Peyer's patch (tissue), 4 donors: ENCODE measurements around the gene CAMKK1. TPM values are rescaled to one million over a fixed set of nuclear protein-coding genes. Genes with fewer than 3 reads are reported as not detected.

ENCODE experiments used
- DNase-seq, 3 donors: peaks; one replicate each; pipeline ENCODE4 v3.0.0-alpha.2; 2017 to 2019
- H3K27ac ChIP-seq, 4 donors: fragments of 200-600 bp; sonication (generic); one replicate each; pipeline ENCODE4 v1.5.1; 2016 to 2019
- H3K27me3 ChIP-seq, 2 donors: fragments of 200-600 bp; sonication (generic); one replicate each; pipeline ENCODE4 v1.5.1; 2019
- H3K36me3 ChIP-seq, 3 donors: fragments of 200-600 bp; sonication (generic); one replicate each; pipeline ENCODE4 v1.5.1; 2016 to 2019
- H3K4me1 ChIP-seq, 4 donors: fragments of 200-600 bp; sonication (generic); one replicate each; pipeline ENCODE4 v1.5.1; 2016 to 2019
- H3K4me3 ChIP-seq, 4 donors: fragments of 200-600 bp; sonication (generic); 1 replicate in 3 of 4; 2 replicates in 1 of 4; pipeline ENCODE4 v1.5.1; 2016 to 2019; ENCODE audit warnings: mild to moderate bottlenecking in 1 of 4
- H3K9me3 ChIP-seq, 4 donors: fragments of 200-600 bp; sonication (generic); one replicate each; pipeline ENCODE4 v1.5.1; 2016 to 2019; ENCODE audit warnings: mild to moderate bottlenecking in 1 of 4
- POLR2A ChIP-seq, 2 donors: fragments of 450-650 bp; IDR thresholded peaks; one replicate each; pipeline ENCODE4 v1.5.1; 2017; ENCODE audit warnings: antibody characterized with exemption in 2 of 2, mild to moderate bottlenecking in 2 of 2, moderate library complexity in 2 of 2
- total RNA-seq, 4 donors: library from RNA; depleted of rRNA; stranded (reverse); fragments of >200 nt; gene quantifications; one replicate each; pipeline ENCODE4 v1.1.0, GENCODE V29; 2016
- TF ChIP-seq, protein P1 (sequence below), 6 experiments: fragments of 450-650 bp in 4 of 6; fragments of 200-600 bp in 2 of 6; sonication (generic) in 1 of 6; IDR thresholded peaks; one replicate each; pipeline ENCODE4 v1.5.1; 2017 to 2019; ENCODE audit warnings: antibody characterized with exemption in 6 of 6, mild to moderate bottlenecking in 3 of 6, moderate library complexity in 1 of 6

The CAMKK1 gene
- total RNA-seq, 4 donors from 2014 or later = 2.5 to 13.2 (median 4.6) TPM

DNA sequence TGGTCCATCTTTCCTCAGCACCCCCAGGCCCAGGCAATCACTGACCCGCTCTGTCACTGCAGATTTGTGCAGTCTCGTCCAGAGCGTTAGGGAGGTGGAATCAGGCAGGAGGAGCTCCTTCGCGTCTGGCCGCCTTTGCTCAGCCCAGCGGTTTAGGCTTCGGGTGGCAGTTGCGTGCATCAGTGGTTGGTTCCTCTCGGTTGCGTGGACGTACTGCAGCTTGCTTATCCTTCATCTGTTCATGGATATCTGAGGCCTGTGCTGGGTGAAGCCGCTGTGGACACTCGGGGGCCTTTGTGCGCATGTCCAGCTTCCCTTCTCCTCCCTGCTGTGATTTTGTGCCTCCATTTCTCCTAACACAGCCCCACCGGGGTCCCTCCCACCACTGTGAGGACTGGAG is 28.2 kb upstream of the CAMKK1 start:
- TF ChIP-seq, protein P1, sequence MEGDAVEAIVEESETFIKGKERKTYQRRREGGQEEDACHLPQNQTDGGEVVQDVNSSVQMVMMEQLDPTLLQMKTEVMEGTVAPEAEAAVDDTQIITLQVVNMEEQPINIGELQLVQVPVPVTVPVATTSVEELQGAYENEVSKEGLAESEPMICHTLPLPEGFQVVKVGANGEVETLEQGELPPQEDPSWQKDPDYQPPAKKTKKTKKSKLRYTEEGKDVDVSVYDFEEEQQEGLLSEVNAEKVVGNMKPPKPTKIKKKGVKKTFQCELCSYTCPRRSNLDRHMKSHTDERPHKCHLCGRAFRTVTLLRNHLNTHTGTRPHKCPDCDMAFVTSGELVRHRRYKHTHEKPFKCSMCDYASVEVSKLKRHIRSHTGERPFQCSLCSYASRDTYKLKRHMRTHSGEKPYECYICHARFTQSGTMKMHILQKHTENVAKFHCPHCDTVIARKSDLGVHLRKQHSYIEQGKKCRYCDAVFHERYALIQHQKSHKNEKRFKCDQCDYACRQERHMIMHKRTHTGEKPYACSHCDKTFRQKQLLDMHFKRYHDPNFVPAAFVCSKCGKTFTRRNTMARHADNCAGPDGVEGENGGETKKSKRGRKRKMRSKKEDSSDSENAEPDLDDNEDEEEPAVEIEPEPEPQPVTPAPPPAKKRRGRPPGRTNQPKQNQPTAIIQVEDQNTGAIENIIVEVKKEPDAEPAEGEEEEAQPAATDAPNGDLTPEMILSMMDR (IDR thresholded peaks at IDR 0.05) = no peak
- no peak for TF ChIP-seq POLR2A (IDR thresholded peaks at IDR 0.05)
- Histone ChIP-seq H3K27ac (peak overlapping the region in 2 of 4 donors; percentile 43 to 46), H3K4me1 (peaks cover 0 to 26% (median 14%) of the 10 kb centered on the region in 4 donors)

DNA sequence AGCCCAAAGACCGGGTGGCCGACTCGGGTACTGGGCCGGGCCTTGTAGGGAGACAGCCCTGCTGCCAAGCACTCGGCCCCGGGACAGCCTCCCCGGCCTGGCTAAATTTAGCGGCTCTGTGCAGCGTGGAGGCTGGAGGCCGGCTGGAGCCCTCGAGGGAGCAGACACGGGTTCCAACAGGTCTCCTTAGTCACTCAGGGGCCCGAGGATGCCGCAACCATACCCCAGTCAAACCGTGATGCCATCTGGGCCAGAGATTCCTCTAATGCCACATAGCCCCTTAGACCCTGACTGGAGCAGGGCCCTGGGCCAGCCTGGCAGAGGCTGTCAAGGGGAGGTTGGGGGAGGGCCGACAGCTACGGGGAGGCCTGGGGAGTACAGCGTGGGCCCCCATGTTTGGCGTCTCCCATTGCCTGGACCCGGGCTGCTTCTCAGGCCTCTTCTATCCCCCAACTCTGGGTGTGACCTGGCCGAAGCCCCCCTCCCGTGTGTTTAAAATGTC is 26.3 kb upstream of the CAMKK1 start:
- no peak for DNase-seq
- no peaks in the 10 kb centered on the region for H3K9me3 ChIP-seq
- H3K27me3 ChIP-seq = no peaks in the 10 kb centered on the region
- H3K36me3 ChIP-seq = no peaks in the 10 kb centered on the region
- H3K4me1 ChIP-seq = peaks cover 0 to 30% (median 19%) of the 10 kb centered on the region in 4 donors
- no peak for TF ChIP-seq POLR2A (IDR thresholded peaks at IDR 0.05)
- TF ChIP-seq, protein P1 (IDR thresholded peaks at IDR 0.05) = no peak
- peak overlapping the region in 3 of 4 donors; percentile 11 to 78 (median 75) for H3K27ac ChIP-seq
- H3K4me3 ChIP-seq = no peak overlapping the region

More for the DNA sequence above, 28.2 kb upstream of the CAMKK1 start:
- Histone ChIP-seq H3K4me3 (no peak overlapping the region), H3K36me3 (no peaks in the 10 kb centered on the region), H3K27me3 (no peaks in the 10 kb centered on the region), H3K9me3 (no peaks in the 10 kb centered on the region)
- DNase-seq = no peak

DNA sequence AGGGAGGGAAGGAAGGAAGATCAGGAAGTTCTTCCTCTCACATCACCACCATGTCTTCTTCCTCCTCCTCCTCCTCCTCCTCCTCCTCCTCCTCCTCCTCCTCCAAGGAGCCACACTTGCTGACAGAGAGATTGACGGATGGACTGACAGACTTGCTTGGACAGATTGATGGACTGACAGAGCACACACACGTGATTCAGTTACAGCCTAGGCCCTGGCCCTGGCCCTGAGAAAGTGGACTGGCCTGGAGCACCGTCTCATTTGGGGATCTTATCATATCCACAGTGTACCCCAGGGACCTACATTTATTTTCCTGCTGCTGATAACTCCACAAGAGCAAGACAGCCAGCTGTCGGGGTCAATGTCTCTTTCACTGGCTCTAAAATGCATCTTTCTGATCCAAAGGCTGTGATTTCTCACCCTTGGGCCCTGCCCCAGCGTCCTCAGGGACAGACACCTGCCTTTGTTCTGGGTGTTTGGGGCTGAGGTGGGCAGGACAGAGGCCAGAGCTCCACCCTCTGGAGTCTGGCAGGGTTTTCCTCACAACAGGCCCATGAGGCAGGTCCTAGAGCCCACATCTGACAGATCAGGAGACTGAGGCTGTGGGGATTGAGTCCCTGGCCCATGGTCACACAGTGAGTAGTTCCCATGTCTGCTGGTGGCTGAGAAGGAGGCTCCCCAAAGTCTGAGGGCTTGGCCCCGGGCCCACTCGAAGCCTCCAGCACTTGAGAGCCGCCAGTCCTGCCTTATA is 25.7 kb upstream of the CAMKK1 start:
- Histone ChIP-seq H3K4me3 (no peak overlapping the region), H3K27ac (peak overlapping the region in 3 of 4 donors; percentile 11 to 78 (median 75)), H3K4me1 (peaks cover 0 to 36% (median 19%) of the 10 kb centered on the region in 4 donors), H3K27me3 (no peaks in the 10 kb centered on the region), H3K36me3 (no peaks in the 10 kb centered on the region), H3K9me3 (no peaks in the 10 kb centered on the region)
- TF ChIP-seq, protein P1 (IDR thresholded peaks at IDR 0.05) = no peak
- TF ChIP-seq POLR2A (IDR thresholded peaks at IDR 0.05) = no peak
- DNase-seq = no peak

DNA sequence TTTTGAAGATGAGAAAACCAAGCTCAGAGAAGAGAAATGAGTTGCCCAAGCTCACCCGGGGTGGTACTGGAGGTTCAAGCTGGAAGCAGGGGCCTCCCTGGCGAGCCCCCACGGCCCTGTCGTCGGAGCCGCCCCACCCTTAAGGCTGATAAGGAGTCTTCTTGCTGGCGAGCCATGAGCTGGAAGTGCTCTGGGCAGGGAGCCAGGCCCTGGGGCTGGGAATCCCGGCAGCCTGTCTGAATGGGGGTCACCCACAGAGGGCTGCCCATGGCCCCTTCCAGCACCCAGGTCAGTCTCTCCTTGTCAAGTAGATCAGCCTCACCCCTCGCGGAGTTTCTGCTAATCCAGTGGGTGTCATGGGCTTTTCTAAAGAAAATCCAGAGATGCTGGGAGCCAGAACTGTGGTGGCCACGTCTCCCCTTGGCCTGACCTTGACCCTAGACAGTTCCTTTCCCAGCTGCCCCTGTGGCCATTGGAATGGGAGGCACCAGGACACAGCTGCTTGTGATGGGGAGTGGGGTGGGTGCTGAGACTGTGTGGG is 24.6 kb upstream of the CAMKK1 start:
- Histone ChIP-seq H3K27me3 (no peaks in the 10 kb centered on the region), H3K36me3 (no peaks in the 10 kb centered on the region), H3K9me3 (no peaks in the 10 kb centered on the region), H3K4me3 (no peak overlapping the region), H3K4me1 (peaks cover 0 to 37% (median 19%) of the 10 kb centered on the region in 4 donors), H3K27ac (peak overlapping the region; percentile 74 to 85 (median 80))
- TF ChIP-seq, protein P1 (IDR thresholded peaks at IDR 0.05) = no peak
- TF ChIP-seq POLR2A (IDR thresholded peaks at IDR 0.05) = no peak
- DNase-seq = peak in 2 of 3 donors; percentile 70 to 79

DNA sequence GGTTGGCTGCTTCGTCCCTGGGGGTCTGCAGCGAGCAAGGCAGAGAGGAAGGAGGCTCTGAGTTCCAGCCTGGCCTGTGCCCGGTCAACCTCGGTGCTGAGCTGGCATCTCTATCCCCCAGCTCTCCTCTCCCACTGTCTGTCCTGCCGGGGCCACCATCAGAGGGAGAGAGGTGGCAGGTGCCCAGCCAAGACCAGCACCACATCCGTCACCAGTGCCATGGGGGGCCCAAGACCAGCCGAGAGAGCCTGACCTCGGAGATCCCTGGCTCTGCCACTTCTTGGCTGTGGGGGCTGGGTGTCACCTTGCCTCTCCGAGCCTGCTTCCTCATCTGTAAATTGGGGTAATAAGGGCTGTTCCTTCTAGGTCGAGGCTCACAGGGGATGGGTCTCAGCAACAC is 24.0 kb upstream of the CAMKK1 start:
- peaks cover 0 to 39% (median 20%) of the 10 kb centered on the region in 4 donors for H3K4me1 ChIP-seq
- H3K9me3 ChIP-seq = no peaks in the 10 kb centered on the region
- peak in 1 of 3 donors; percentile 40 for DNase-seq
- H3K4me3 ChIP-seq = peak overlapping the region in 1 of 4 donors; percentile 34
- H3K36me3 ChIP-seq = no peaks in the 10 kb centered on the region
- TF ChIP-seq, protein P1 (IDR thresholded peaks at IDR 0.05) = no peak
- TF ChIP-seq POLR2A (IDR thresholded peaks at IDR 0.05) = no peak
- H3K27me3 ChIP-seq = no peaks in the 10 kb centered on the region
- H3K27ac ChIP-seq = peak overlapping the region; percentile 74 to 85 (median 80)
